Thyroid gland (tissue), 4 donors: ENCODE measurements around the gene AAK1. TPM values are rescaled to one million over a fixed set of nuclear protein-coding genes. Genes with fewer than 3 reads are reported as not detected.

Experiments
- DNase-seq, 2 donors: peaks; one replicate each; pipeline ENCODE4 v3.0.0-alpha.2; 2019
- H3K27ac ChIP-seq, 3 donors: fragments of 200-600 bp; sonication (generic); 1 replicate in 2 of 3; 2 replicates in 1 of 3; pipeline ENCODE4 v1.5.1; 2016 to 2019; ENCODE audit warnings: mild to moderate bottlenecking in 1 of 3, moderate library complexity in 1 of 3
- H3K27me3 ChIP-seq: fragments of 200-600 bp; sonication (generic); one replicate; pipeline ENCODE4 v1.5.1; 2019
- H3K36me3 ChIP-seq, 2 donors: fragments of 200-600 bp; sonication (generic); one replicate each; pipeline ENCODE4 v1.5.1; 2016 to 2019
- H3K4me1 ChIP-seq, 2 donors: fragments of 200-600 bp; sonication (generic); one replicate each; pipeline ENCODE4 v1.5.1; 2017 to 2019
- H3K4me3 ChIP-seq, 3 donors: fragments of 200-600 bp; sonication (generic); replicated peaks in 1 of 3; 1 replicate in 2 of 3; 2 replicates in 1 of 3; pipeline ENCODE4 v1.5.1; 2016; ENCODE audit warnings: mild to moderate bottlenecking in 1 of 3
- H3K9me3 ChIP-seq: fragments of 200-600 bp; sonication (generic); one replicate; pipeline ENCODE4 v1.5.1; 2017
- CTCF ChIP-seq, 6 experiments: fragments of 200-600 bp in 3 of 6; fragments of 450-650 bp in 3 of 6; sonication (generic) in 3 of 6; IDR thresholded peaks; one replicate each; pipeline ENCODE4 v1.5.1; 2016 to 2019; ENCODE audit warnings: antibody characterized with exemption in 6 of 6, mild to moderate bottlenecking in 2 of 6, inconsistent platforms in 1 of 6, moderate library complexity in 1 of 6
- POLR2A ChIP-seq, 2 donors: fragments of 450-650 bp; IDR thresholded peaks; one replicate each; pipeline ENCODE4 v1.6.1; 2017; ENCODE audit warnings: antibody characterized with exemption in 2 of 2, mild to moderate bottlenecking in 2 of 2, moderate library complexity in 1 of 2
- WGBS, 2 donors: methylation state at CpG; one replicate each; pipeline ENCODE4 v1.1.5; 2017; 5-methylcytosine and 5-hydroxymethylcytosine counted together
- intact Hi-C: fragments of 100-400 bp; cut with DNase I; formaldehyde crosslinking; loops from one replicate; pipeline ENCODE4 v1.15.1; 2023
- total RNA-seq, 4 donors: library from RNA; depleted of rRNA; stranded (reverse); fragments of >200 nt; gene quantifications; one replicate each; pipeline ENCODE4 v1.2.3, GENCODE V29; 2016

Gene AAK1
- total RNA-seq, 4 donors from 2014 or later: 82.0 to 174 (median 144) TPM

DNA sequence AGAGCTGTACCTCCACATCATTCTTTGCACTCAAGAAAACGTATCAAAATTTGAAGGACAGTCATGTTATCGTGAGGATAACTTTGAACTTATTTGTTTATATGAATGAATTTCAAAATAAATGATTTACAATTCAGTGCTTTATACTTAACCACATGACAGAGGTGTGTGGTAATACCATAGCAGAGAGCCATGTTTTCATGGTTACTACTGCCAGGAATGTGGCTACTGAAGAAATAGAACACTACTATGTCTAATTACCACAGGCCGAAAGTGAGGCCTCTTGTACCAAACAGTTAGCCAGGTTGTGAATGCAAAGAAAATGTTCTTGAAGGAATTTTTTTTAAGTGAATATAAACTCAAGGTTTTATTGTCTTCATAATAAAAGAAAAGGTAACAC is 49.2 kb downstream of the AAK1 start:
- no peaks in the 10 kb centered on the region for H3K27me3 ChIP-seq
- no peaks in the 10 kb centered on the region for H3K9me3 ChIP-seq
- TF ChIP-seq CTCF (IDR thresholded peaks at IDR 0.05): no peak
- TF ChIP-seq POLR2A (IDR thresholded peaks at IDR 0.05): no peak
- intact Hi-C loops: no loop called here
- 86 to 92% methylated on average over 3 of the region's 3 CpGs for WGBS, 2 donors
- H3K27ac ChIP-seq: peak overlapping the region; percentile 20 to 98 (median 23)
- no peak overlapping the region for H3K4me3 ChIP-seq
- no peaks in the 10 kb centered on the region for H3K36me3 ChIP-seq
- no peak for DNase-seq
- peaks cover 36 to 68% of the 10 kb centered on the region in 2 donors for H3K4me1 ChIP-seq

GRCh38 chr2:69592511-69592910 is 51.0 kb downstream of the AAK1 start:
- intact Hi-C loops: no loop called here
- DNase-seq: no peak
- peak overlapping the region in 2 of 3 donors; percentile 18 to 98 for H3K27ac ChIP-seq
- peaks cover 31 to 67% of the 10 kb centered on the region in 2 donors for H3K4me1 ChIP-seq
- H3K36me3 ChIP-seq: no peaks in the 10 kb centered on the region
- no peaks in the 10 kb centered on the region for H3K27me3 ChIP-seq
- no peaks in the 10 kb centered on the region for H3K9me3 ChIP-seq
- TF ChIP-seq CTCF (IDR thresholded peaks at IDR 0.05) (no peak), POLR2A (IDR thresholded peaks at IDR 0.05) (peak in 1 of 2 donors; percentile 10)
- H3K4me3 ChIP-seq: no peak overlapping the region

- intact Hi-C loops: no loop called here
- peak overlapping the region; percentile 60 to 98 (median 89) for H3K27ac ChIP-seq
- TF ChIP-seq CTCF (IDR thresholded peaks at IDR 0.05) (no peak), POLR2A (IDR thresholded peaks at IDR 0.05) (no peak)
- DNase-seq: no peak
- WGBS, 2 donors: 69 to 79% methylated on average over 8 of the region's 8 CpGs
- H3K27me3 ChIP-seq: no peaks in the 10 kb centered on the region
- no peak overlapping the region for H3K4me3 ChIP-seq
- H3K4me1 ChIP-seq: peaks cover 44 to 77% of the 10 kb centered on the region in 2 donors
- H3K36me3 ChIP-seq: no peaks in the 10 kb centered on the region
- H3K9me3 ChIP-seq: no peaks in the 10 kb centered on the region
Measured at GRCh38 chr2:69589973-69590652, 53.4 kb downstream of the AAK1 start.

DNA sequence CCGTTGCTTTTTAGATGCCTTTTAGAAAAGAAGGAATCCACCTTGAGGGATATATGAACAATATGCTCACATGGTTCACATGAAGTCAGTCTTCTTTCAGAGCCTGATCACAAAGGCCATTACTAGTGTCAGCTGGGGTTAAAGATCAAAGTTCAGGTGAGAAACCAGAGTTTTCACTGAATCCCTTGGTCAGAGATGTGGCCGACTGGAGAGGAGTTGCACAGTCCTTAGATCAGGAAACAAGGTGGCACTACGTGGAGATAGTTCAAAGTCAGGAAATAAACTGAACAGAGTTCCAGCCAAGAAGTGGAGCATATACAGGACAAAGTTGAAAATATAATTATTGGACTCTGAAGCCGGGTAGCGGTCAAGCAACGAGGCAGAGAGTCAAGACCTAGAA is 54.6 kb downstream of the AAK1 start:
- intact Hi-C loops: no loop called here
- Histone ChIP-seq H3K4me1 (peaks cover 52 to 79% of the 10 kb centered on the region in 2 donors), H3K9me3 (no peaks in the 10 kb centered on the region), H3K27me3 (no peaks in the 10 kb centered on the region), H3K4me3 (no peak overlapping the region), H3K27ac (peak overlapping the region; percentile 60 to 98 (median 89)), H3K36me3 (no peaks in the 10 kb centered on the region)
- DNase-seq: no peak
- WGBS, 2 donors: 77 to 81% methylated on average over 6 of the region's 6 CpGs
- TF ChIP-seq CTCF (IDR thresholded peaks at IDR 0.05): no peak
- no peak for TF ChIP-seq POLR2A (IDR thresholded peaks at IDR 0.05)

DNA sequence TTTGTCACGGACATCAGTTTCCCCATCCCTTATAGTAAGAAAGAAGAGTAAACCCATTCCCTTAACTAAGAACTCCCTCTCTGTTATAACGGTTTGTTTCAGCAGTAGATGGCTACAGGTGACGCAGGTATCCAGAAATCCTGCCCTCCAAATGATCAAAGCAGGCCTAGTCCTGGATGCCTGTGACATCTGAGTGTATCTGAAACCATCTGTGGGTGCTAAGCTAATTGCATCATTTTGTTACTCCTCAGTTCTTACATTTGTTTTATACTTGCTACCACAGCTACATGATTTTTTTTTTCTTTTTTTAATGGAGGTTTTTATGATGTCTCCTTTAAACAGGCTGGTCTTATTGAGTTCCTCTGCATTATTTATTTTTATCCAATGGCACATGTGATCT is 55.1 kb downstream of the AAK1 start:
- TF ChIP-seq POLR2A (IDR thresholded peaks at IDR 0.05): no peak
- no peak for TF ChIP-seq CTCF (IDR thresholded peaks at IDR 0.05)
- H3K4me1 ChIP-seq: peaks cover 58 to 79% of the 10 kb centered on the region in 2 donors
- H3K27me3 ChIP-seq: no peaks in the 10 kb centered on the region
- H3K4me3 ChIP-seq: no peak overlapping the region
- intact Hi-C loops: no loop called here
- no peak for DNase-seq
- 98 to 99% methylated on average over 3 of the region's 3 CpGs for WGBS, 2 donors
- peak overlapping the region; percentile 60 to 98 (median 89) for H3K27ac ChIP-seq
- H3K36me3 ChIP-seq: no peaks in the 10 kb centered on the region
- H3K9me3 ChIP-seq: no peaks in the 10 kb centered on the region
